ENCODE measurements around the gene CACNA2D3.

DNA sequence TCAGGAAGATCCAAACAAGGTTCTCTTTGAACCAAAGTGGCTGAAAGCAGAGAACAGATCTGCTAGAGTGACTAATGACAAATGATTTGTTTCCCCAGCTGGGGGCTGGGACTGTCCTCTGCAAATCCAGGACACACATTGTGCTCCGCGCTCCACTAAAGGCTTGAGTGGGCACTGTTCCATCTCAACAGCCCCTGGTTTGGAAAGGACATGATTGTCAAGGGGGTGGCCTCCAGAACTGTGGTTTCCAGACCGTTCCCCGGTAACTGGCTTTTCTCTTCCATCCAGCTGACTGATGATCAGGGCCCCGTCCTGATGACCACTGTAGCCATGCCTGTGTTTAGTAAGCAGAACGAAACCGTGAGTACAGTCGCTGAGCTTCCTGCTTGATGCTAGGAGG is 714.5 kb downstream of the CACNA2D3 start:
- TF ChIP-seq POLR2AphosphoS2 (conservative IDR thresholded peaks at IDR 0.05; ENCODE audit: low read length) (no peak), RFX5 (IDR thresholded peaks at IDR 0.05) (no peak), MAZ (IDR thresholded peaks at IDR 0.05; ENCODE audit: borderline replicate concordance, low read depth, low read length) (no peak), POLR2A (IDR thresholded peaks at IDR 0.05; ENCODE audit: low read length) (no peak), CEBPB (IDR thresholded peaks at IDR 0.05) (no peak), FOXS1 (CRISPR knock-in tag; IDR thresholded peaks at IDR 0.05) (no peak), CBX2 (IDR thresholded peaks at IDR 0.05; ENCODE audit: borderline replicate concordance, low read depth) (no peak), RAD21 (conservative IDR thresholded peaks at IDR 0.05 in 1 of 2, IDR thresholded peaks at IDR 0.05 in 1 of 2) (no peak), MYC (IDR thresholded peaks at IDR 0.05; ENCODE audit: borderline replicate concordance, low read length) (no peak)
- TF ChIP-seq, protein P1, sequence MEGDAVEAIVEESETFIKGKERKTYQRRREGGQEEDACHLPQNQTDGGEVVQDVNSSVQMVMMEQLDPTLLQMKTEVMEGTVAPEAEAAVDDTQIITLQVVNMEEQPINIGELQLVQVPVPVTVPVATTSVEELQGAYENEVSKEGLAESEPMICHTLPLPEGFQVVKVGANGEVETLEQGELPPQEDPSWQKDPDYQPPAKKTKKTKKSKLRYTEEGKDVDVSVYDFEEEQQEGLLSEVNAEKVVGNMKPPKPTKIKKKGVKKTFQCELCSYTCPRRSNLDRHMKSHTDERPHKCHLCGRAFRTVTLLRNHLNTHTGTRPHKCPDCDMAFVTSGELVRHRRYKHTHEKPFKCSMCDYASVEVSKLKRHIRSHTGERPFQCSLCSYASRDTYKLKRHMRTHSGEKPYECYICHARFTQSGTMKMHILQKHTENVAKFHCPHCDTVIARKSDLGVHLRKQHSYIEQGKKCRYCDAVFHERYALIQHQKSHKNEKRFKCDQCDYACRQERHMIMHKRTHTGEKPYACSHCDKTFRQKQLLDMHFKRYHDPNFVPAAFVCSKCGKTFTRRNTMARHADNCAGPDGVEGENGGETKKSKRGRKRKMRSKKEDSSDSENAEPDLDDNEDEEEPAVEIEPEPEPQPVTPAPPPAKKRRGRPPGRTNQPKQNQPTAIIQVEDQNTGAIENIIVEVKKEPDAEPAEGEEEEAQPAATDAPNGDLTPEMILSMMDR (IDR thresholded peaks at IDR 0.05): no peak
- TF ChIP-seq, protein P2, sequence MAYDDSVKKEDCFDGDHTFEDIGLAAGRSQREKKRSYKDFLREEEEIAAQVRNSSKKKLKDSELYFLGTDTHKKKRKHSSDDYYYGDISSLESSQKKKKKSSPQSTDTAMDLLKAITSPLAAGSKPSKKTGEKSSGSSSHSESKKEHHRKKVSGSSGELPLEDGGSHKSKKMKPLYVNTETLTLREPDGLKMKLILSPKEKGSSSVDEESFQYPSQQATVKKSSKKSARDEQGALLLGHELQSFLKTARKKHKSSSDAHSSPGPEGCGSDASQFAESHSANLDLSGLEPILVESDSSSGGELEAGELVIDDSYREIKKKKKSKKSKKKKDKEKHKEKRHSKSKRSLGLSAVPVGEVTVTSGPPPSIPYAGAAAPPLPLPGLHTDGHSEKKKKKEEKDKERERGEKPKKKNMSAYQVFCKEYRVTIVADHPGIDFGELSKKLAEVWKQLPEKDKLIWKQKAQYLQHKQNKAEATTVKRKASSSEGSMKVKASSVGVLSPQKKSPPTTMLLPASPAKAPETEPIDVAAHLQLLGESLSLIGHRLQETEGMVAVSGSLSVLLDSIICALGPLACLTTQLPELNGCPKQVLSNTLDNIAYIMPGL (CRISPR knock-in tag; IDR thresholded peaks at IDR 0.05; ENCODE audit: borderline replicate concordance): no peak
- TF ChIP-seq, protein P3, sequence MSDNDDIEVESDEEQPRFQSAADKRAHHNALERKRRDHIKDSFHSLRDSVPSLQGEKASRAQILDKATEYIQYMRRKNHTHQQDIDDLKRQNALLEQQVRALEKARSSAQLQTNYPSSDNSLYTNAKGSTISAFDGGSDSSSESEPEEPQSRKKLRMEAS (IDR thresholded peaks at IDR 0.05): no peak

All from A549 (cell line).